Mesothelial cell of epicardium (in vitro differentiated cells): ENCODE measurements around the gene ENTPD8. TPM values are rescaled to one million over a fixed set of nuclear protein-coding genes. Genes with fewer than 3 reads are reported as not detected.

Experiments used
- DNase-seq, 2 experiments: peaks; one replicate each; pipeline ENCODE4 v3.0.0; 2021; ENCODE audit warnings: low spot score in 2 of 2; ENCODE audit not compliant: unreplicated experiment in 2 of 2
- H3K27ac Mint-ChIP-seq: 2 replicates; pipeline ENCODE4 v1.8.0; 2021; ENCODE audit warnings: mixed read lengths
- H3K27me3 Mint-ChIP-seq: 2 replicates; pipeline ENCODE4 v1.8.0; 2021; ENCODE audit warnings: low read depth, mixed read lengths
- H3K36me3 Mint-ChIP-seq: 2 replicates; pipeline ENCODE4 v1.8.0; 2021; ENCODE audit warnings: mixed read lengths
- H3K4me1 Mint-ChIP-seq: 2 replicates; pipeline ENCODE4 v1.8.0; 2021; ENCODE audit warnings: mixed read lengths
- H3K4me3 Mint-ChIP-seq: 2 replicates; pipeline ENCODE4 v1.8.0; 2021; ENCODE audit warnings: mild to moderate bottlenecking, moderate library complexity, mixed read lengths
- H3K9me3 Mint-ChIP-seq: 2 replicates; pipeline ENCODE4 v1.8.0; 2021; ENCODE audit warnings: mixed read lengths
- total RNA-seq: library from RNA; stranded (reverse); gene quantifications from 3 replicates; pipeline ENCODE4 v1.2.1, GENCODE V29; 2021
- TF ChIP-seq, protein P1 (sequence below): fragments of 200-600 bp; sonication (generic); IDR thresholded peaks from one replicate; pipeline ENCODE4 v1.5.0; 2021; ENCODE audit warnings: antibody characterized with exemption; ENCODE audit not compliant: unreplicated experiment

ENTPD8 gene, protein sequence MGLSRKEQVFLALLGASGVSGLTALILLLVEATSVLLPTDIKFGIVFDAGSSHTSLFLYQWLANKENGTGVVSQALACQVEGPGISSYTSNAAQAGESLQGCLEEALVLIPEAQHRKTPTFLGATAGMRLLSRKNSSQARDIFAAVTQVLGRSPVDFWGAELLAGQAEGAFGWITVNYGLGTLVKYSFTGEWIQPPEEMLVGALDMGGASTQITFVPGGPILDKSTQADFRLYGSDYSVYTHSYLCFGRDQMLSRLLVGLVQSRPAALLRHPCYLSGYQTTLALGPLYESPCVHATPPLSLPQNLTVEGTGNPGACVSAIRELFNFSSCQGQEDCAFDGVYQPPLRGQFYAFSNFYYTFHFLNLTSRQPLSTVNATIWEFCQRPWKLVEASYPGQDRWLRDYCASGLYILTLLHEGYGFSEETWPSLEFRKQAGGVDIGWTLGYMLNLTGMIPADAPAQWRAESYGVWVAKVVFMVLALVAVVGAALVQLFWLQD
- 1.4 to 1.7 TPM (median 1.6 TPM) in 3 replicates for total RNA-seq

DNA sequence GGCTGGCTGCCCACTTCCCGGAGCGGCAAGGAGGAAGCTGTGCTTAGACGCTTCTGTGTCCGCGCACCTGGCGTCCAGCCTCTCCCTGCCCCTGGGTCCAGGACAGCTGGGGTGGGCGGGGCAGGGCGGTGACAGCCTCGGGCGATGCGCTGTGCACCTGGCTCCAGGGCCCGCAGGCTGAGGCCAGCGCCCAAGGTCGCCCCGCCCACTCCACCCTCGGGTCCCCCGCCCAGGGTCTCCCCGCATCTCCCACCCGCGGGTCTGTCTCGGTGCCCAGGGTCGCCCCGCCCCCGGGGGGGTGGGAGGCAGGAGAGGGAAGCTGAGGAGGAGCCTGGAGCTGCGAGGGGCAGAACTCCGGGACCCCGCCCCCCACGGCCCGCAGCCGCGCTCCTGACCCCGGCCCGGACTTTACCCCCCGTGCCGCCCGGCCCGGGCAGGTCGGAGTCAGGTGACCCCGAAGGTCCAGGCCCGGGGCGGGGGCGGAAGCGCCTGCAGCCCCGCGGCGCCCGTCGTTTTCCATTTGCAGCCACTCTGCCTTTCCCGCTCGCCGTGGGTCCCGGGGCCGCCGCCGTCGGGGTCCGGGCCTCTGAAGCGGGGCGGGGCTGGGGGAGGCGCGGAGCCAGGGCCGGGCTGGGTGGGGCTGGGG is at the start of gene ENTPD8:
ENTPD8 (minus strand) TSS at position 69 of the 646 bp plus-strand sequence. CDS start 3,072 bp downstream, outside the sequence.
- DNase-seq: peak in 1 of 2 experiments; percentile 30
- Mint-ChIP-seq H3K9me3 (no peaks in the 10 kb centered on the region), H3K27me3 (peaks cover 8% of the 10 kb centered on the region), H3K27ac (no peak within 1 kb of the TSS), H3K4me3 (peak within 1 kb of the TSS; percentile 66), H3K36me3 (no peaks in the 10 kb centered on the region), H3K4me1 (peaks cover 7% of the 10 kb centered on the region)
- TF ChIP-seq, protein P1, sequence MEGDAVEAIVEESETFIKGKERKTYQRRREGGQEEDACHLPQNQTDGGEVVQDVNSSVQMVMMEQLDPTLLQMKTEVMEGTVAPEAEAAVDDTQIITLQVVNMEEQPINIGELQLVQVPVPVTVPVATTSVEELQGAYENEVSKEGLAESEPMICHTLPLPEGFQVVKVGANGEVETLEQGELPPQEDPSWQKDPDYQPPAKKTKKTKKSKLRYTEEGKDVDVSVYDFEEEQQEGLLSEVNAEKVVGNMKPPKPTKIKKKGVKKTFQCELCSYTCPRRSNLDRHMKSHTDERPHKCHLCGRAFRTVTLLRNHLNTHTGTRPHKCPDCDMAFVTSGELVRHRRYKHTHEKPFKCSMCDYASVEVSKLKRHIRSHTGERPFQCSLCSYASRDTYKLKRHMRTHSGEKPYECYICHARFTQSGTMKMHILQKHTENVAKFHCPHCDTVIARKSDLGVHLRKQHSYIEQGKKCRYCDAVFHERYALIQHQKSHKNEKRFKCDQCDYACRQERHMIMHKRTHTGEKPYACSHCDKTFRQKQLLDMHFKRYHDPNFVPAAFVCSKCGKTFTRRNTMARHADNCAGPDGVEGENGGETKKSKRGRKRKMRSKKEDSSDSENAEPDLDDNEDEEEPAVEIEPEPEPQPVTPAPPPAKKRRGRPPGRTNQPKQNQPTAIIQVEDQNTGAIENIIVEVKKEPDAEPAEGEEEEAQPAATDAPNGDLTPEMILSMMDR: no peak

DNA sequence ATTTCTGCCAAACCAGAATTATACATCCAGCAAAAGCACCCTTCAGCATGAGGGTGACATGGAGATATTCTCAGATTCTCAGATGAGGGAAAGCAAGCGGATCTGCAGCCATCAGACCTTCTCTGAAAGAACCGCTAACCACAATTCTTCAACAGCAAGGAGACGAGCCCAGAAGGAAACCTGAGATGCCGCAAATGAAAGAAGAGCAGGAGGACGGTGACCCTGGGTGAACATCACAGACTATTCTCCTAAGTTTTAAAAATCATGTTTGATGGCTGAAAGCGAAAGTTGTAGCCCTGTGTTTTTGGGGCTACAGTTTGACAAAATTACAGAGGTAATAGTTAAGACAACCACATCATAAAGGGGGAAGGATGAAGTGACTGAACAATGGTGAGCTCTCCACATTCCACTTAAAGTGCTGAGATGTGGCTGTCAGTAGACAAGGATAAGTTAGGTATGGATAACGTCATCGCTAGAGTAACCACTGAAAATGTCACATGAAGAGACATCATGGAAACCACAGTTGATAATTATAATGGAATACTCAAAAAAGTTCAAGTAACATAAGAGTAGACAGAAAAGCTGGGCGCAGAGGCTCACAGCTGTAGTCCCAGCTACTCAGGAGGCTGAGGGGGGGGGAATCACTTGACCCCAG is 49.5 kb upstream of the ENTPD8 start:
- peaks cover 8% of the 10 kb centered on the region for H3K4me1 Mint-ChIP-seq
- H3K4me3 Mint-ChIP-seq: no peak overlapping the region
- TF ChIP-seq, protein P1: no peak
- no peak overlapping the region for H3K27ac Mint-ChIP-seq
- H3K27me3 Mint-ChIP-seq: no peaks in the 10 kb centered on the region
- no peaks in the 10 kb centered on the region for H3K36me3 Mint-ChIP-seq
- DNase-seq: no peak
- H3K9me3 Mint-ChIP-seq: no peaks in the 10 kb centered on the region

DNA sequence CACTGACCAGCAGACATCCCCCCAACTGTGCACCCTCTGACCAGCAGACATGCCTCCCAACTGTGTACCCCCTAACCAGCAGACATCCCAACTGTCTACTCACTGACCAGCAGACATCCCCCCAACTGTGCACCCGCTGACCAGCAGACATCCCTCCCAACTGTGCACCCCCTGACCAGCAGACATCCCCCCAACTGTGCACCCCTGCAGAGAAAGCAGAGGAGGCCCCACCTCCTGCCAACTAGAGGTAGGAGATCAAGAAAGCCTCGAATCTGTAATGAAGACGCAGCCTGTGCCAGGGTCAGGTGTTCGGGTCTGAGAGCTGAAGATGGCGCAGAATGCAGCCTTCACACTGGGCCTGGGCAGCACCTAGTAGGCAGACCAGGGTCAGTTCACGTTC is 47.7 kb upstream of the ENTPD8 start:
- no peaks in the 10 kb centered on the region for H3K36me3 Mint-ChIP-seq
- TF ChIP-seq, protein P1: no peak

DNA sequence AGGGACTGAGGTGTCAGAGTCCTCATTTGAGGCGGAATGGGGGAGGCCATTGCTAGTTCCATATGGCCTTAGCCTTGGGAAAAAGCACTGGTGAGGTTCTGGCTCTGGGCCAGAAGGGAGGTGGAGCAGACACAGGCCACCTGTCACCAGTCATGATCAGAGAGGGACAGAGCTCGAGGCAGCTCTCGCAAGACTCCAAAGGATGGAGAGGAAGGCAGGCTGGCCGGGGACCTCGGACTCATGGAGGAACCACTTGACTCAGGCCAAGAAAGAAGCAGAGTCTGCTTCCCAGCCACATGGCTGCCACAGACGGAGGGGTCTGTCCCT is 47.1 kb upstream of the ENTPD8 start:
- no peaks in the 10 kb centered on the region for H3K36me3 Mint-ChIP-seq
- H3K4me1 Mint-ChIP-seq: peaks cover 8% of the 10 kb centered on the region
- TF ChIP-seq, protein P1: no peak
- DNase-seq: no peak
- no peaks in the 10 kb centered on the region for H3K9me3 Mint-ChIP-seq
- no peak overlapping the region for H3K27ac Mint-ChIP-seq
- no peak overlapping the region for H3K4me3 Mint-ChIP-seq
- H3K27me3 Mint-ChIP-seq: no peaks in the 10 kb centered on the region

More for the DNA sequence above, 47.7 kb upstream of the ENTPD8 start:
- Mint-ChIP-seq H3K4me3 (no peak overlapping the region), H3K27ac (no peak overlapping the region), H3K27me3 (no peaks in the 10 kb centered on the region), H3K4me1 (peaks cover 8% of the 10 kb centered on the region), H3K9me3 (no peaks in the 10 kb centered on the region)
- no peak for DNase-seq

DNA sequence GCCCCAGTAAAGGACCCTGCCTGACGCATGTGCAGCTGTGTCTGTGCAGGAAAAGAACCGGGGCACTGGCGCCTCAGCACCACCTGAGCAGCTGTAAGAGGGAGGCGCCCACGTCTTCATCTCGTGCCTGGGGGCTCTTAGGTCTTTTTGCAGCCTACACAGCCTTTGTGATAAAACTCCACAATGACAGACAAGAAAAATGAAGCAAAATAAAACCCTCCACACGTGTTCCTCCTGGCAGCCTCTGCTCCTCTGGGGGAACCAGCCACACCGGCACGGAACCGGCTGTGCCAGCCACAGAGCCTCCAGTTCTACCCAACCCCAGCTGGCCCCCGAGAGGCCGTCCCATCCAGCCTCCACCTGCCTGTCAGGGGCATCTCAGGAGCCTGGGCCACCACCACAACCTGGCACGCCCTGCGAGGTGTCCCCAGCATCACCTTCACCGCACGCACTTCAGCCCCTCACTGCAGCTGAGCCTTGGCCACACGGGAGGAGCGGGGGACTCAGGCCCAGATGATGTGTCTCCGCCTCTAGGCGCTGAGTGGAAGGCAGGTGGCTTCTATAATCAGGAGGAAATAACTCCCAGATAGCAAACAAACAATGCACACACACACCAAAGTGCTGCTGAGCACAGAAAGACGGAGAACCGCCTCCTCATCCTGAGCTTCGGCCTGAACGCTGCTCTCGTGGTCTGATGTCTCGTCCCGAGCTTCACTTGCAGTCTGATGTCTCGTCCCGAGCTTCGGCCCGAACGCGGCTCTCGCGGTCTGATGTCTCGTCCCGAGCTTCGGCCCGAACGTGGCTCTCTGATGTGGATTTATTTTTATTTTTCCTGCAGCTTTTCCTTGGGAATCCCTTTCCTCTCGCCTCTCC is 46.5 kb upstream of the ENTPD8 start:
- no peaks in the 10 kb centered on the region for H3K9me3 Mint-ChIP-seq

More for the DNA sequence above, 46.5 kb upstream of the ENTPD8 start:
- H3K36me3 Mint-ChIP-seq: no peaks in the 10 kb centered on the region
- H3K27ac Mint-ChIP-seq: no peak overlapping the region
- no peak for DNase-seq
- no peak overlapping the region for H3K4me3 Mint-ChIP-seq
- H3K4me1 Mint-ChIP-seq: peaks cover 8% of the 10 kb centered on the region
- no peaks in the 10 kb centered on the region for H3K27me3 Mint-ChIP-seq
- TF ChIP-seq, protein P1: no peak
